ENCODE measurements around the gene GKN2.

Gene GKN2

DNA sequence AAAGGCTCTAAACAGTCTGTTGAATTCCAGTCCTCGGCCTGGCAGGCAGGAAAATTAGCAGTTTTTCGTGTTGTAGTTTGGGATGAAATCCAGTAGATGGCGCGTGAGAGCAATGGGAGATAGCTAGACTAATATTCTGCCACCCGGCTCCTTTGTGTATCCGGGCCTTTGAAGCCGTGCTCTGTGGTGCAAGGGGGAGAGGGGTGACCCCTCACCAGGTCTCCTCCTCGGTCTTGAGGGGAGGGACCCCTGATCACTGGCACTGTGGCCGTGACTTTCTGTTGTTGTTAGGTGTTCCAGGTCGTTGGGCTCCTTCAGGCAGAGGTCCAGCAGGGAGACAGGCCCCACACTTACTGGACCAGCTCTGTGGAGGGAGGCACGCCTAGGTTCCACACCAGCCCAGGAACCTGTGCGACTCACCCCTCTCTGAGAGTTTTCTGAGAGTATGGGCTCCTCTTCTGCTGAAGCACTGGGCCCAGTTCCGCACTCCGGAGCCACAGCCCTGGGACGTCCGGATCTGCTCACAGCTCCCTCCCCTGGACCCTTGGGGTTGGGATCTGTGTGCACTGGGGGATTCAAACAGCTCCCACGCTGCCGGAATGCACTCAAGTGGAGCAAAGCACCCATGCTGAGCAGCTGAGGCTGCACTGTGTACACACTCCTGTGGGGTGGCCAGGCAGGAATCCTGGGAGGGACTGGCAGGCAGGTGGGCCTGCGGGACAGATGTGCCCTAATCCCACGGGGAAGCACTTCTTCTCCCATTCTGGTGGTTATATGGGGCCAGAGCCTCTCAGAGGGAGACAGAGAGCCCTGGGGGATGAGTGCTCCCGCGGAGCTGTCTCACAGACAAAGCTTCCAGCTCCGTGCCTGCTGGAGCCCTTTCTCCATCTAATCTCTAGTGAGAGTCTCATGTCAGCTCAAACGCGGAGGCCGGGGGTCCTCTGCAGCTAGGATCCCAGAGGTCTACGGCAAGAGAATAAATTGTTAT lies 8.8 kb downstream of the GKN2 start:
- TF ChIP-seq, protein P1, sequence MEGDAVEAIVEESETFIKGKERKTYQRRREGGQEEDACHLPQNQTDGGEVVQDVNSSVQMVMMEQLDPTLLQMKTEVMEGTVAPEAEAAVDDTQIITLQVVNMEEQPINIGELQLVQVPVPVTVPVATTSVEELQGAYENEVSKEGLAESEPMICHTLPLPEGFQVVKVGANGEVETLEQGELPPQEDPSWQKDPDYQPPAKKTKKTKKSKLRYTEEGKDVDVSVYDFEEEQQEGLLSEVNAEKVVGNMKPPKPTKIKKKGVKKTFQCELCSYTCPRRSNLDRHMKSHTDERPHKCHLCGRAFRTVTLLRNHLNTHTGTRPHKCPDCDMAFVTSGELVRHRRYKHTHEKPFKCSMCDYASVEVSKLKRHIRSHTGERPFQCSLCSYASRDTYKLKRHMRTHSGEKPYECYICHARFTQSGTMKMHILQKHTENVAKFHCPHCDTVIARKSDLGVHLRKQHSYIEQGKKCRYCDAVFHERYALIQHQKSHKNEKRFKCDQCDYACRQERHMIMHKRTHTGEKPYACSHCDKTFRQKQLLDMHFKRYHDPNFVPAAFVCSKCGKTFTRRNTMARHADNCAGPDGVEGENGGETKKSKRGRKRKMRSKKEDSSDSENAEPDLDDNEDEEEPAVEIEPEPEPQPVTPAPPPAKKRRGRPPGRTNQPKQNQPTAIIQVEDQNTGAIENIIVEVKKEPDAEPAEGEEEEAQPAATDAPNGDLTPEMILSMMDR (IDR thresholded peaks at IDR 0.05; ENCODE audit: control insufficient read depth, extremely low read depth, insufficient read depth): peak; percentile 61
- H3K4me3 ChIP-seq (ENCODE audit: low read depth, low read length): no peak overlapping the region
- DNase-seq (ENCODE audit: low read depth): no peak

DNA sequence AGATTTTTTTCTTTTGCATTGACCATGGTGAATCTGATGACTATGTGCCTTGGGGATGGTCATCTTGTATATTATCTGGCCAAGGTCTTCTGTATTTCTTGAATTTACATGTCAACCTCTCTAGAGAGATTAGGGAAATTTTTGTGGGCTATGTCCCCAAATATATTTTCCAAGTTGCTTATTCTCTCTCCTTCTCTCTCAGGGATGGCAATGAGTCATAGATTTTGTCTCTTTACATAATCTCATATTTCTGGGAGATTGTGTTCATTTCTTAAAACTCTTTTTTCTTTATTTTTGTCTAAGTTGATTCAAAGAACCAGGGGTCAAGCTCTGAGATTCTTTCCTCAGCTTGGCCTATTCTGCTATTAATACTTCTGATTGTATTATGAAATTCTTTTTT lies 9.9 kb downstream of the GKN2 start:
- no peak overlapping the region for H3K4me3 ChIP-seq (ENCODE audit: low read depth, low read length)
- no peak for DNase-seq (ENCODE audit: low read depth)
- TF ChIP-seq, protein P1 (IDR thresholded peaks at IDR 0.05; ENCODE audit: control insufficient read depth, extremely low read depth, insufficient read depth): no peak

DNA sequence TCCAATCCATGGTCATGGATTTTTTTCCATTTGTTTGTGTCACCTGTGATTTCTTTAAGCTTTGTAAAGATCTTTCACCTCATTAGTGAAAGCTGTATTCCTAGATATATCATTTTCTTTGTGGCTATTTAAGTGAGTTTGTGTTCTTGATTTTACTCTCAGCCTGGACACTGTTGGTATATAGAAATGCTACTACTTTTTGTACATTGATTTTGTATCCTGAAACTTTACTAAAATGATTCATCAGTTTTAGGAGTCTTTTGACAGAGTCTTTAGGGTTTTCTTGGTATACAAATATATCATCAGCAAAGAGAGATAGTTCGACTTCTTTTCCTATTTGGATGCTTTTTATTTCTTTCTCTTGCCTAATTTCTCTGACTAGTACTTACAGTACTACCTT lies 12.3 kb downstream of the GKN2 start:
- TF ChIP-seq, protein P1 (IDR thresholded peaks at IDR 0.05; ENCODE audit: control insufficient read depth, extremely low read depth, insufficient read depth): no peak
- no peak for DNase-seq (ENCODE audit: low read depth)
- H3K4me3 ChIP-seq (ENCODE audit: low read depth, low read length): no peak overlapping the region

DNA sequence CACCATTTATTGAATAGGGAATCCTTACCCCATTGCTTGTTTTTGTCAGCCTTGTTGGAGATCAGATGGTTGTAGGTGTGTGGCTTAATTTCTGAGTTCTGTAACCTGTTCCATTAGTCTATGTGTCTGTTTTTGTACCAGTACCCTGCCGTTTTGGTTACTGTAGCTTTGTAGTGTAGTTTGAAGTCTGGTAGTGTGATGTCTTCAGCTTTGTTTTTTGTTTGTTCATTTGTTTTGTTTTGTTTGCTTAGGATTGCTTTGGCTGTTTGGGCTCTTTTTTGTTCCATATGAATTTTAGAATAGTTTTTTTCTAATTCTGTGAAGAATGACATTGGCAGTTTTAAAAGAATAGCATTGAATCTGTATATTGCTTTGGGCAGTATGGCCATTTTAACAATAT lies 12.7 kb downstream of the GKN2 start:
- TF ChIP-seq, protein P1 (IDR thresholded peaks at IDR 0.05; ENCODE audit: control insufficient read depth, extremely low read depth, insufficient read depth): no peak
- DNase-seq (ENCODE audit: low read depth): no peak
- no peak overlapping the region for H3K4me3 ChIP-seq (ENCODE audit: low read depth, low read length)

DNA sequence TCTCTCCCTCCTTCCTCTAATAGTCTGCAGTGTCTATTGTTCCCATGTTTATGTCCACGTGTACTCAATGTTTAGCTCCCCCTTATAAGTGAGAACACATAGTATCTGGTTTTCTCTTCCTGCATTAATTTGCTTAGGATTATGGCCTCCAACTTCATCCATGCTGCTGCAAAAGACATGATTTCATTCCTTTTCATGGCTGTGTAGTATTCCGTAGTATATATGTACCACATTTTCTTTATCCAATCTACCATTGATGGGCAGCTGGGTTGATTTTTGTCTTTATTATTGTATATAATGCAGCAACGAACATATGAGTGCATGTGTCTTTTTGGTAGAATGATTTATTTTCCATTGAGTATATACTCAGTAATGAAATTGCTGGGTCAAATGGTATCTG lies 13.8 kb downstream of the GKN2 start:
- H3K4me3 ChIP-seq (ENCODE audit: low read depth, low read length): no peak overlapping the region
- DNase-seq (ENCODE audit: low read depth): no peak
- TF ChIP-seq, protein P1 (IDR thresholded peaks at IDR 0.05; ENCODE audit: control insufficient read depth, extremely low read depth, insufficient read depth): no peak

DNA sequence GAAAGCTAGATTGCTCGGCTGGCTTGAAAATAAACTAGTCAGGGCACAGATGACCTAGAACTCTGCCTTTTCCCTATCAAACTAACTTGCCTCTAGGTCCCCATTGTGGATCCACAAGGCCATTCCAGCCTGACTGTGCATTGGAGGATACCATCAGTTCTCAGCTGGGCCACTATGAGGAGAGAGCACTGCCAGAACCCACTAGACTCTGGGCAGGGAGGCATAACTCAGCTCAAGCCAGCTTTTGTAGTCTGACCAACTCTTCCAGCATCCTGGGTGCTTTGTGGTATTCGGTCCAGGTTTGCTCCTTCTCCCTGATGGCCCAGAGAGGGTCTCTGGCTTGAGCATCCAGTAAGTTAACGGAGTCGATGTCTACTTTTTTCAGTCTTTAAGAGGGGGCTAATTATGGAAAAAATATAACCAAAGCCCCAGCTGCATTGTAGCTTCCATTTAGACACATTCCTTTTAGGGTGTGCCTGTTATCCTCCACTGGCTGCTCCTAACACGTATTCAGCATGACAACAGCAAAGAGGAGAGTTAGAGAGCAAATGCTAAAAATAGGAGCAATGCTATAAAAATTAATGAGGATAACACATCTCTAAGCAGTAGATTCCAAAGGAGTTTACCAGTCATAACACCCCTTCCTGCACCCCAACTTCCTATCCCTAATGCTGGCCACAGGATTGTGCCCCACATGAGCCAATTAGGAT lies 15.2 kb downstream of the GKN2 start:
- H3K4me3 ChIP-seq (ENCODE audit: low read depth, low read length): no peak overlapping the region
- DNase-seq (ENCODE audit: low read depth): no peak
- TF ChIP-seq, protein P1 (IDR thresholded peaks at IDR 0.05; ENCODE audit: control insufficient read depth, extremely low read depth, insufficient read depth): no peak
